Measurements from ENCODE around the gene ANXA3.

The ANXA3 gene

DNA sequence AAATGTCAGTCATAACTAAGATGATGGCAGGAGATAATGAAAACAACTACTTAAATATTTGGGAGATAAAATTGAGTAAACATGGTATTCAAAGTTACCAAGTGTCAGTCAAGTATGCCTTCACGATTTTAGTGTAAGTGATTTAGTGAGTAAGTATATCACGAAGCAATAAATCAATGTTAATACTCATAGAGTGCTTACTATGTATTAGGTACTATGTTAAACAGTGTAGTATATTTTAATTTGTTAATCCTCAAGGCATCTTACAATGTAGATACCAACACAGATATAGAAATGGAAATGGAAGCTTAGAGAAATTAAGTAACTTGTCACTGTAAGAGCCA lies 59.6 kb downstream of the ANXA3 start:
- no peaks in the 10 kb centered on the region for H3K4me1 ChIP-seq (ENCODE audit: control insufficient read depth, insufficient read depth, low read length)
- peaks cover 5 to 10% of the 10 kb centered on the region in 2 donors for H3K36me3 ChIP-seq (ENCODE audit: control insufficient read depth in 2 of 2, insufficient read depth in 2 of 2, low read length in 2 of 2)
- H3K27ac ChIP-seq (ENCODE audit: low read length) = no peak overlapping the region
- no peak overlapping the region for H3K4me3 ChIP-seq (ENCODE audit: low read length in 2 of 2)
- H3K27me3 ChIP-seq (ENCODE audit: control insufficient read depth in 1 of 2, insufficient read depth in 2 of 2, low read length in 2 of 2) = no peaks in the 10 kb centered on the region
- no peaks in the 10 kb centered on the region for H3K9me3 ChIP-seq (ENCODE audit: control insufficient read depth in 2 of 2, low read length in 2 of 2)
- no peak overlapping the region for H3K9ac ChIP-seq (ENCODE audit: low read length in 2 of 2)

DNA sequence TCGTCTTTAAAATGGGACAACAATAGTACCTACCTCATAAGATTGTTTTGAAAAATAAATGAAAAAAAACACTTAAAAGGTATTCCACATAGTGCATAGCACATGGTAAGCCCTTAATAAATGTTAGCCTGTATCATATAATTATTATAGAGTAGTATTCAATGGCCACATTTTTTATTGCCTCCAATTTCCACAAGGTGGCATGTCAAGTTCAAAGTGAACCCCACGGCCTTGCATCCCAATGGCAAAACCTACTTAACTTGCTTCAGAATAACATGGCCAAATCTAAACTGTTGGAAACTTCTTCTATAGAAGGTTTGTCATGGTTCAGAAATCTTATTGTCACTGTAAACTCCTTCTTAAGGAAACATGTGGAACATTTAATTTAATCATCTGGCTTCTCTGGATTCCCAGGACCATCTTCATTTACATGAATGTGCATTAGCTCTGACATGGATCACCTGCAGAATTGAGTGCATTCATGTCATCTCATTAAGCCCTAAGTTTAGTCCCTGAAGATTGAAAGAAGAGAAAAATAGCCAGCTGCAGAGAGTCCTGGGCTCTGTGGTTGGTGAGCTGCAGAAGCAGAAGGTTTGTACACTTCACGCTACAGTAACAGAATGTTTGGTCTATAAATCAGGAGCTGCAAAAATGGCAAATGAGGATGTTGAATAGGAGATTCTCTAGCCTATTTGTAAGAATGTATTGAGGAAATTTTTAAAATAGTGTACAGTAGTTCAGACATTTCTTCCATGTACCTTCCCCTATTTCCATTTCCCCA lies 61.0 kb downstream of the ANXA3 start:
- Histone ChIP-seq H3K27me3 (ENCODE audit: control insufficient read depth in 1 of 2, insufficient read depth in 2 of 2, low read length in 2 of 2) (no peaks in the 10 kb centered on the region), H3K9ac (ENCODE audit: low read length in 2 of 2) (no peak overlapping the region), H3K36me3 (ENCODE audit: control insufficient read depth in 2 of 2, insufficient read depth in 2 of 2, low read length in 2 of 2) (peaks cover 0 to 3% of the 10 kb centered on the region in 2 donors), H3K9me3 (ENCODE audit: control insufficient read depth in 2 of 2, low read length in 2 of 2) (no peaks in the 10 kb centered on the region), H3K4me1 (ENCODE audit: control insufficient read depth, insufficient read depth, low read length) (no peaks in the 10 kb centered on the region), H3K27ac (ENCODE audit: low read length) (no peak overlapping the region), H3K4me3 (ENCODE audit: low read length in 2 of 2) (no peak overlapping the region)

DNA sequence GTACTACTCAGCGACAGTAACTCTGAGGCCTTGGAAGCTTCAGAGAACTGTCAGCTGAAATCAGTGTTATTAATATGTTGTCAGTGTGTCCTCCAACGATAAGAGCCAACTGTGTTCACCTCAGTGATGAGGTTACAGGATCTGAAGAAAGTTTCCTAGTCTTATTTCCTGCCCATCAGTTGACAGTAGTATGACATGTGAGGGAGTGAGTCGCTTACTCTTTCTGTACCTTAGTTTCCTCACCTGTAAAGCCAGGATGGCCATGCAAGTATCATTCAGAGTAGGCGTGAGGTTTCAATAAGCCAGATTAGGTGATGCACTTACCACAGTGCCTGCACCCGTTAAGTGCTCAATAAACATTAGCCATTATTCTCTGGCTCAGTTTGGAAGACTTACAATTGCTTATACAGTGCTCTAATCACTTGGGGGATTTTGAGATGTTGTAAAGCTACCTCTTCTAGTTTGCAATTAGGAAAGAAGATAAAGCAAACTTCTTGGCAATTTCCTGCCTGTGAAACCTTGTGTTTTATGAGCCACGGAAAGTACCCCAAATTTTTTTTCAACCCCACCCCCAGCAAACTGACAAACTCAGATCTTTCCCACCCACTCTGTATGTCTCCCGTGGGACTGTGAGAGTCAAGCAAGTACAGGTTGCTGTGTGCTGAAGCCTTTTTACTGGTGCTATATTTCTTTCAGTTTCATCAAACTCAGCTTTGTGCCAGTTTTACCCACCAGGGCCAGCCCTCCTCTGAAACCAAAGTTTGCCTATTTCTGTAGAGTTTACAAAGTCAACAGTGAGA lies 62.2 kb downstream of the ANXA3 start:
- no peak overlapping the region for H3K4me3 ChIP-seq (ENCODE audit: low read length in 2 of 2)
- peaks cover 0 to 3% of the 10 kb centered on the region in 2 donors for H3K36me3 ChIP-seq (ENCODE audit: control insufficient read depth in 2 of 2, insufficient read depth in 2 of 2, low read length in 2 of 2)
- no peaks in the 10 kb centered on the region for H3K9me3 ChIP-seq (ENCODE audit: control insufficient read depth in 2 of 2, low read length in 2 of 2)
- no peaks in the 10 kb centered on the region for H3K27me3 ChIP-seq (ENCODE audit: control insufficient read depth in 1 of 2, insufficient read depth in 2 of 2, low read length in 2 of 2)
- H3K27ac ChIP-seq (ENCODE audit: low read length) = no peak overlapping the region
- H3K9ac ChIP-seq (ENCODE audit: low read length in 2 of 2) = no peak overlapping the region
- H3K4me1 ChIP-seq (ENCODE audit: control insufficient read depth, insufficient read depth, low read length) = no peaks in the 10 kb centered on the region

DNA sequence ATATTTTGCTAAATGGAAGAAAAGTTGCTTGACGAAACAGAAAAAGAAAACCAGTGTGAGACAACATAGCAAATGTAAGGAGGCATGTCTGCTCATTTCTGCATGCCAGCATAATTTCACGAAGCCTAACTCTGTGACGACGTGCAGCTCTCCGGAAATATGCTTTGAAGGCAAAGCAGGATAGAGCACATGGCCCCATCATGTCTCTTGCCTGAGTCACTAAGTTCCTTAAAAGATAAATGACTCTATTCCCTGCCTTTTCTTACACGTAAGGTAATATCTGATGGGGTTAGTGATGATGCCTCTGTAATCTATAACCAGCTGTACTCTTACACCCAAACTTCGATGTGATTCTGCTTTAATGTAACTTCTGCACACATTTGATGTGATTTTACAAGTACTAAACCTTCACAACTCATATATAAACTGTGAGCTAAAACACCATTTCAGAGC lies 64.5 kb downstream of the ANXA3 start:
- Histone ChIP-seq H3K9me3 (ENCODE audit: control insufficient read depth in 2 of 2, low read length in 2 of 2) (no peaks in the 10 kb centered on the region), H3K9ac (ENCODE audit: low read length in 2 of 2) (no peak overlapping the region), H3K27ac (ENCODE audit: low read length) (no peak overlapping the region), H3K36me3 (ENCODE audit: control insufficient read depth in 2 of 2, insufficient read depth in 2 of 2, low read length in 2 of 2) (no peaks in the 10 kb centered on the region), H3K27me3 (ENCODE audit: control insufficient read depth in 1 of 2, insufficient read depth in 2 of 2, low read length in 2 of 2) (no peaks in the 10 kb centered on the region), H3K4me3 (ENCODE audit: low read length in 2 of 2) (no peak overlapping the region), H3K4me1 (ENCODE audit: control insufficient read depth, insufficient read depth, low read length) (no peaks in the 10 kb centered on the region)

DNA sequence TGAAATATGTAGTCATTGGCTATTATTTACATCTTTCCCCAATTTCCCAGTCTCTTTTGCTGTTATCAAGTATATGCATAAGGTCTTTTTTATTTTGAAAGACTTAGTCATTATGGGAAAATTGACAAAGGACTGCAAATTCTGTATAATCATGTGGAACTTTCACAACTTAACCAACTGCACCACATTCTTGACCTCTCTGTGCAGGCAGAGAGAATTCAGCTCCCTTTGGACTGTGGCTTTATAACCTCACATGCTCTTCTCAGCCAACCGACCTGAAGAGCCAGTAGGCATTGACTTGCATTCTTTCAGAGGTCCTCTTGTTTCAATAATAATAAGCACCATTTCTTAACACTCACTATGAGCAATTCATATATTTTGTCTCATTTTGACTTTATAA lies 66.9 kb downstream of the ANXA3 start:
- Histone ChIP-seq H3K4me1 (ENCODE audit: control insufficient read depth, insufficient read depth, low read length) (no peaks in the 10 kb centered on the region), H3K4me3 (ENCODE audit: low read length in 2 of 2) (no peak overlapping the region), H3K9me3 (ENCODE audit: control insufficient read depth in 2 of 2, low read length in 2 of 2) (no peaks in the 10 kb centered on the region), H3K27me3 (ENCODE audit: control insufficient read depth in 1 of 2, insufficient read depth in 2 of 2, low read length in 2 of 2) (no peaks in the 10 kb centered on the region), H3K27ac (ENCODE audit: low read length) (no peak overlapping the region), H3K9ac (ENCODE audit: low read length in 2 of 2) (no peak overlapping the region), H3K36me3 (ENCODE audit: control insufficient read depth in 2 of 2, insufficient read depth in 2 of 2, low read length in 2 of 2) (no peaks in the 10 kb centered on the region)

DNA sequence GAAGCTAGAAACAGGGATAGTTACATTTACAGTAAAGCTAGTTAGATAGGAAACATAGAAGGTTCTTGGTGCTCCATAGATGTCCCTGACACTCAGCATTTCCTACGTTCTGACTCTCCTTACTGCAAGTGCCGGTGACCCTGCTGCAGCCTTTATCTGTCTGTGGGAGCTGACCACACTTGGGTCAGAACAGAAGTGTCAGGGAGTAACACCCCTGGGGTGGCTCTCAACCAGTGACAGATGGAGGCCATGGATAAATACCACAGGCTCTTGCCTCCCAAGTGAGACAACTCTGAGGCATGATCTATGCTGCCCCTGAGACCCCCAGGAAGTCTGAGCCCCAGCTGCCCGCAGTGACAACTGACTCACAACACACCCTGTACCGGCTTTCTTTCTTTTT lies 69.8 kb downstream of the ANXA3 start:
- Histone ChIP-seq H3K27me3 (ENCODE audit: control insufficient read depth in 1 of 2, insufficient read depth in 2 of 2, low read length in 2 of 2) (no peaks in the 10 kb centered on the region), H3K9me3 (ENCODE audit: control insufficient read depth in 2 of 2, low read length in 2 of 2) (no peaks in the 10 kb centered on the region), H3K36me3 (ENCODE audit: control insufficient read depth in 2 of 2, insufficient read depth in 2 of 2, low read length in 2 of 2) (no peaks in the 10 kb centered on the region), H3K4me3 (ENCODE audit: low read length in 2 of 2) (no peak overlapping the region), H3K27ac (ENCODE audit: low read length) (no peak overlapping the region), H3K9ac (ENCODE audit: low read length in 2 of 2) (no peak overlapping the region), H3K4me1 (ENCODE audit: control insufficient read depth, insufficient read depth, low read length) (no peaks in the 10 kb centered on the region)

DNA sequence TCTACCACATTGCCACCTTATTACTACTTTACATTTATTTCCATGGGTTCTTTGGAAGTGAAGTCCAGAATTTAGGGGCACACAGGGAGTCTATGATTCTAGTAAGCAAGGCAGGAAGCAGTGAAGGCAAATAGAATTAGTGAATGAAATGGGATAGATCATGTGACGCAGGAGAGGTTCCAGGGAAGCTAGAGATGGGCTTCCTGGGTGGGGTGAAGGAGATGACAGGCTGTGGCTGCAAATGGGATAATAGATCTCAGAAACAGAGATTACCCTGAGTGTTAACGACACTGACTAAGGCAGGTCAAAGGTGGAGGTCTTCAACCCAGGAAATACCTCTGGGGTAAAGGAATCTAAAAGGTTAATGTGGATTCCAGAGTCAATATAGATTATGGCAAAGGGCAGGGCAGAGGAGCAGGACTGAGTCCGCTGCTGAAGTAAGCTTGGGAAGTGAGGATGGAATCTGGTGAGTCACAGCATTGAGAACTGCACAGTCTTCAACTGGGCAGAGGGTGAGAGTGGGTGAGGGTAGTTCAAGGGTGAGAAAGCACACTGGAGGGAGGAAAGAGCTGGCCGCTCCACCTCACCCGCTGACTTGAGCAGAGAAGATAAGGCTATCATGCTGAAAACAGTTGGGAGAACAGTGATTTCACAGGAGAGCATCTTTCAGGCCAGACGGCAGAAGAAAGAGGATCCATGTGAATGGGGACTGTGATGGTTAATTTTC lies 70.8 kb downstream of the ANXA3 start:
- Histone ChIP-seq H3K27ac (ENCODE audit: low read length) (no peak overlapping the region), H3K4me1 (ENCODE audit: control insufficient read depth, insufficient read depth, low read length) (no peaks in the 10 kb centered on the region), H3K9ac (ENCODE audit: low read length in 2 of 2) (no peak overlapping the region), H3K9me3 (ENCODE audit: control insufficient read depth in 2 of 2, low read length in 2 of 2) (no peaks in the 10 kb centered on the region), H3K27me3 (ENCODE audit: control insufficient read depth in 1 of 2, insufficient read depth in 2 of 2, low read length in 2 of 2) (no peaks in the 10 kb centered on the region), H3K36me3 (ENCODE audit: control insufficient read depth in 2 of 2, insufficient read depth in 2 of 2, low read length in 2 of 2) (no peaks in the 10 kb centered on the region), H3K4me3 (ENCODE audit: low read length in 2 of 2) (no peak overlapping the region)

DNA sequence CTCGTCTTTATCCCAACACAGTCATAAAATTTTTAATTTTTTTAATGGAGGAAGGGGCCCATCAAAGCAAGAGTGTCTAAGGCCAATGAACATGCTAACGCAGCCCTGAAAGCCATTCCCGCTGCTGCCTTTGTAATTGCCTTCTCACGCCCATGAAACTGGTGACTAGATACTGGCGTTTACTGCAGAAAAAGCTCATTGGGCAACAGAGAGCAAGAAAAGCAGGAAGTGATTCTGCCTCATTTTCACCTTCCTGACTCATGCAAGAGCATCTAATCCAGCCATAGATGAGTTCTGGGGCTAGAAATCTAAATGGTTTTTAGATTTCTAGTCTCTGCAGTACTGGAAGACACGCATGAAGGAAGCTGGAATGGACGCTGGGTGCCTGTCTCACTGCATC lies 72.5 kb downstream of the ANXA3 start:
- no peak overlapping the region for H3K27ac ChIP-seq (ENCODE audit: low read length)
- no peaks in the 10 kb centered on the region for H3K9me3 ChIP-seq (ENCODE audit: control insufficient read depth in 2 of 2, low read length in 2 of 2)
- H3K36me3 ChIP-seq (ENCODE audit: control insufficient read depth in 2 of 2, insufficient read depth in 2 of 2, low read length in 2 of 2) = no peaks in the 10 kb centered on the region
- no peaks in the 10 kb centered on the region for H3K27me3 ChIP-seq (ENCODE audit: control insufficient read depth in 1 of 2, insufficient read depth in 2 of 2, low read length in 2 of 2)
- H3K4me1 ChIP-seq (ENCODE audit: control insufficient read depth, insufficient read depth, low read length) = no peaks in the 10 kb centered on the region
- H3K9ac ChIP-seq (ENCODE audit: low read length in 2 of 2) = no peak overlapping the region
- no peak overlapping the region for H3K4me3 ChIP-seq (ENCODE audit: low read length in 2 of 2)

DNA sequence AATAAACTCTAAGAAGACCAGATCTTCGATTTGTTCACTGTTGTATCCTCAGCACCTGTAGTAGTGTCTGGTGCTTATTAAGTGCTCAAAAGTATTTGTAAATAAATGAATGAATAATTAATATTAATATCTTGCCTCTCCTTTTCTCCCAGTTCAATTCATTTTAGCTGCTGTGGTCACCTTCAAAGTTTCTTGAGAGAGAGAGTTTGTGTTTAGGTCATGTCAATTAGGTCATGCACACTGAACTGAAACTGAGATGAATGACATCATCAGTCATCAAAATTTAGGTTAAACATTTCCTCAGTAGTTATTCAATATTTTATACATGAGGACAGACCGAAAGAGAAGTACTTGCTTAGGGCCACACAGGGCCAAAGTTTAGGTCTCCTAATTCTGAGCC lies 73.5 kb downstream of the ANXA3 start:
- H3K4me3 ChIP-seq (ENCODE audit: low read length in 2 of 2) = no peak overlapping the region
- H3K27ac ChIP-seq (ENCODE audit: low read length) = no peak overlapping the region
- no peaks in the 10 kb centered on the region for H3K27me3 ChIP-seq (ENCODE audit: control insufficient read depth in 1 of 2, insufficient read depth in 2 of 2, low read length in 2 of 2)

DNA sequence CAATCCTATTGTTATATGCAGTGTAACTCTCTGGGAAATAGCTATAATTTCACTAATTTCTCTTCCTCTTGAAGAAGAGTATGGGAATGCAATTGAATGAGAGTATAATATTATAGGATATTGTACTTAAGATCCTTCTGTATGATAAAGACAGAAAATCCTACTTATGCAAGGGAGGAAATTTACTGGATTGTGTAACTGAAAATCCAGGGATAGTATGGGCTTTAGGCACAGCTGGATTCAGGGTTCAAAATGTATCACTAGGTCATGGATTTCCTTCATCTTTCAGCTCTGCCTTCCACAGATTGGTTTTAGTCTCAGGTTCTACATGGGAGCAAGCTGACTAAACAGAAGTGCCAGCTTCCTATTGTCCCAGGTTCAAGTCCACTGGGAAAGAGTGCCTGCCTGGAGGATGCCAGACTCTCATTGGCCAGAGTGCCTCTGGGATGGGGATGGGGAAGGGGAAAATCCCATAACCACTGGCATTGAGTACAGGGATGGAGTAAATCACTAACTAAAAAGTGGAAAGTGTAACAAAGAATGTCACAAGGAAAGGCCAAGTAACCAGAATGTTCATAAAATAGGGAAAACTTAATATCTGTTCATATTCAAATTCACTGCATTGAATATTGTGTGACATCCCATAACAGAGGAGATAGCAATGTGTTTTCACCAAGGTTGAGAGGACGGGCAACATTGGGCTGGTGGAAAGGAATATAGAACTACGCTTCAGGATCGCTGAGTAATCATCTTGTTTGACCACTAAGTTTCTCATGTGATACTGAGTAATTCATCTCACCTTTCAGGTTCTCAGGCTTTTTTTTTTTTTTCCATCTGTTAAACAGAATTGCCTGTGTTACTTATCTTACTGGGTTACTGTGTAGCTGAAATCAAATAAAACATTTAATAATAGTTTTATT lies 75.7 kb downstream of the ANXA3 start:
- Histone ChIP-seq H3K27ac (ENCODE audit: low read length) (no peak overlapping the region), H3K4me3 (ENCODE audit: low read length in 2 of 2) (no peak overlapping the region), H3K9me3 (ENCODE audit: control insufficient read depth in 2 of 2, low read length in 2 of 2) (no peaks in the 10 kb centered on the region), H3K4me1 (ENCODE audit: control insufficient read depth, insufficient read depth, low read length) (no peaks in the 10 kb centered on the region), H3K27me3 (ENCODE audit: control insufficient read depth in 1 of 2, insufficient read depth in 2 of 2, low read length in 2 of 2) (no peaks in the 10 kb centered on the region), H3K36me3 (ENCODE audit: control insufficient read depth in 2 of 2, insufficient read depth in 2 of 2, low read length in 2 of 2) (no peaks in the 10 kb centered on the region), H3K9ac (ENCODE audit: low read length in 2 of 2) (no peak overlapping the region)

More for the DNA sequence above, 73.5 kb downstream of the ANXA3 start:
- Histone ChIP-seq H3K9ac (ENCODE audit: low read length in 2 of 2) (no peak overlapping the region), H3K9me3 (ENCODE audit: control insufficient read depth in 2 of 2, low read length in 2 of 2) (no peaks in the 10 kb centered on the region), H3K36me3 (ENCODE audit: control insufficient read depth in 2 of 2, insufficient read depth in 2 of 2, low read length in 2 of 2) (no peaks in the 10 kb centered on the region), H3K4me1 (ENCODE audit: control insufficient read depth, insufficient read depth, low read length) (no peaks in the 10 kb centered on the region)

Data from stomach smooth muscle (tissue), 2 donors.